ENCODE data around the gene ARMC2. TPM values are rescaled to one million over a fixed set of nuclear protein-coding genes. Genes with fewer than 3 reads are reported as not detected.

Gene ARMC2
- total RNA-seq, 2 donors from 2014 or later = 7.4 to 12.5 TPM

DNA sequence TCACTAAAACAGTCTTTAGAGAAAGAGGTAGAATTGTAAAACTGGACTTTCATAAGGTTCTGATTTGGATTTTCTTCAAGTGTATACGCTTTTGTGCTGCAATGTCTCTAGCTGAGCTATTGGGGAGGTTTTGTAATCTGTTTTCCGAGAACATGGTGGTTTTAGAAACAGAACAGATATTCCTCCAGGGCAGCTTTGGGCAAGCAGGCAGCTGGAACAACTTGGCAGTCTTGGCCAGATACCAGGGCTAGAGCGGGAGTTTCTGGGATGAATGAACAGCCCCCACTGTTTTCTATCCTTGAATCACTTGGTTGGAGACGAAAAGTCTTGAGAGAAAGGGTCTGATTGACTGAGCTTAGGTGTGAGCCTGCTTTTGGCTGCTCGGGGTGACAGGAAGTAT is 17.1 kb upstream of the ARMC2 start:
- intact Hi-C loops (cut with DNase I) = loop anchor here in 1 of 2 donors (10.0 kb wide), 1 partner anchor 46 kb away; no protein-coding TSS in a partner anchor
- DNase-seq (ENCODE audit: low spot score) = no peak

DNA sequence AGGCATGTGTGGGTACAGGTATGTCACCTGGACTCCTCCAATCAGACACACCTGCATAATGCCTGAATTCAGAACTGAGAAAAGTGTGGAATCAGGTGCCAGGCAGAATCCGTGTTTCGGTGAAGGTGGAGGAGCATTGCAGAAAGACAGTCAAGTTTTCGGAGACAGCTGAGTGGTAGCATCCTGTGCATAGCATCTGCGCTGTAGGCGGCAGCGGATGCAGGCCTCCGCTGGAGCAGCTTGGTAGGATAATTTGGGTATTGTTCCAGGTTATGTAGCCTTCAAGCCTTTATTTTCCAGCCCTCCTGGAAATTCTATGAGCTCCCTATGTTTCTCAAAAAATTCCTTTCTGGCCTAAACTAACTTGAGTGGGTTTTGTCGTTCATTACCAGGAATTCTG is 15.5 kb upstream of the ARMC2 start:
- DNase-seq (ENCODE audit: low spot score) = no peak
- intact Hi-C loops (cut with DNase I) = loop anchor here in 1 of 2 donors (10.0 kb wide), 1 partner anchor 48 kb away; no protein-coding TSS in a partner anchor

DNA sequence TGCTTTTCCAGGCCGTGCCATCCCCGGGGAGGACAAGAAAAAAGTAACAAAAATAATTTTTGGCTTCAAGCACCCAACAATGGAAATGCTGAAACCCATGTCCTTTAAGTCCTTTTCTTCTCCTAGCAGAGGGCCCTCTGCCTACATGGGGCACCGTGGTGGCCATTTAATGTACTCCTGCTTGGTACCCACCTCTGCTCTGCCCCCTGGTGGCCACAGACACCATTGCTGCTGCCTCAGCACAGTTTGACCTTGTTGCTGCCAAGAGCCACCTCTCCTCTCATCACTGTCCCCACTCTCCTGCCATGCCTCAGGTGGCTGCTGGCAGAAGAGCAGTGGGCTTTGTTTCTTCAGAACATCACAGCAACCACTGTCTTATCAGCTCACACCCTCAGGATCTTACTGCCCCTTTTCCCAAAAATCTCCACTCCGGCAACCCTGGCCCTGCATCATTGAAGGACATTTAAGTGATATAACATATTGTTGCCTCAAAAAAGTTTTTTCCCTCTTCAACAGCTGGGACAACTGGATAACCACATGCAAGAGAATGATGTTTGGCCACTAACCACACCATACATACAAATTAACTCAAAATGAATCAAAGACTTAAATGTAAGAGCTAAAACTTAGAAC is 12.9 kb upstream of the ARMC2 start:
- intact Hi-C loops (cut with DNase I) = loop anchor here (2.0 to 10.0 kb wide), 4 partner anchors 51 to 293 kb away; no protein-coding TSS in a partner anchor
- peak; percentile 96 for DNase-seq (ENCODE audit: low spot score)

DNA sequence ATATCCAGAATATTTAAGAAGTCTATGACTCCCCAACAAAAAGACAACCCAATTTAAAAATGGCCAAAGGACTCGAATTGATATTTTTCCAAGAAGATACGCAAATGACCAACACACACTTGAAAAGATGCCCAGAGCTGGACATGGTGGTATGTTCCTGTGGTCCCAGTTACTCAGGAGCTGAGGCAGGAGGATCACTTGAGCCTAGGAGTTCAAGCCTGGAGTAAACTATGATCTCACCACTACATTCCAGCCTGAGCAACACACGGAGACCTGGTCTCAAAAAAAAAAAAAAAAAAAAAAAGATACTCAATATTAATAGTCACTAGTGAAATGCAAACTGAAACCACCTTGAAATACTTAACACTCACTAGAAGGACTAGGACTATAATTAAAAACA is 12.2 kb upstream of the ARMC2 start:
- intact Hi-C loops (cut with DNase I) = loop anchor here (5.0 to 10.0 kb wide), 3 partner anchors 51 to 294 kb away; no protein-coding TSS in a partner anchor

DNA sequence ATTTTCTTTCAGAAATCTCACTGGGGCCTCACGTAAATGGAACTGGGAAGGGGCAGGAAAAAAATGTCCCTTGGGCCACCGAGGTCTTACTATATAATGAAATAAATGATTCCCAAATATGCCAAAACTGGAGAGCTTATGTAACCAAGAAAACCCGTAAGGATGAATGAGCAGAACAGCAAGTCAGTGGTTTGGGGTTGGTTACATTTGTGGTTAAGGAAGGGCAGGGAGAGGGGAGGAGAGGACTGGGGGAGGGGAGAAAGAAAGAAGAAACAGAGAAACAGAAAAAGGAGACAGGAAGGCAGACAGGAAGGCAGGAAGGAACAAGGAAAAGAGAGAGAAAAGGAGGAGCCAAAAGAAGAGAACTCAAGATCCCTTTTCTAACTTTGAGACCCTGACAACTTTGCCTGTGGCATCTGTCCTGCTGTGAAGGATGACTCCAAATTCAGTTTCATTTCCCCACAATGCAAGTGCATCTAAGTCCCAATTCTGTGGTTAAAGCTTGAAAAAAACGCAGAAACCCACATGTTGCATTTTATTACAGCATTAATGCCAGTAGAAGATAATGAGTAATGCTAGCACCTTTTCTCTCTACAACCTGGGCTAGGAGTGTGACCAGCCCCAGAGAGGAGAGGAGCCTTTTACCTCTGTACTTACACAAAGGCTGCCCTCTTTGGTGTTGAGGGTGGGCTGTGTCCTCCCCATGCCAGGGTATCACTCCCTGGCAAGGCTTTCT is 10.8 kb upstream of the ARMC2 start:
- intact Hi-C loops (cut with DNase I) = loop anchor here (5.0 to 10.0 kb wide), 3 partner anchors 53 to 295 kb away; no protein-coding TSS in a partner anchor
- DNase-seq (ENCODE audit: low spot score) = no peak

More for the DNA sequence above, 12.2 kb upstream of the ARMC2 start:
- DNase-seq (ENCODE audit: low spot score) = no peak

DNA sequence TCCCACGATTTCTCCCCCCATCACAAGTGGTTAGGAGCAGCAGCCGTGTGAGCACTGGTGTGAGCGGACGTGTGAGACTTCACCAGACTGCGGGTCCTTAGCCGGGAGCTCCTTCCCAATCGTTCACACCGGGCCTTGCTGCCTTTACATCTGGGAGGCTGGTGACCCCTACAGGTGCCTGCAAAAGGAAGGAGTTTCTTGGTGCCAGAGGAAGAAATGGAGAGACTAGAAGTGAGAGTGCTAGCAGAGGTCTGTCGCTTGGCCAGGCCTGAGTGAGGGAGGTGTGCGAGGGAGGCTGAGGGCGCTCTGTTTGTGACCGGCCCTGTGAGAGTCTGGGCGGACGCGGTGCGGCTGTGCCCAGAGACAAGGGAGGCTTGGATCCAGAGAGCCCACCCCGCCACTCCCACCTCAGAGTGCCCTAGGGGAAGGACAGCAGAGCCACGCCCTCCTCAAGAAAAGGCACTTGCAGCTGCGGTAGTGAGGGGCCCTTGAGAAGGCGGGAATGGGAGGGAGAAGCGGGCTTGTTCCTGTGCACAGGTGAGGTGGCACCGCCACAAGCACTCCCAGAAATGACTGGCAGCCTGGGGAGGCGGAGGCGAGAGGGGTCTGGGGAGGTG is 10.0 kb upstream of the ARMC2 start:
- intact Hi-C loops (cut with DNase I) = loop anchor here (5.0 to 10.0 kb wide), 3 partner anchors 53 to 296 kb away; no protein-coding TSS in a partner anchor
- DNase-seq (ENCODE audit: low spot score) = no peak

DNA sequence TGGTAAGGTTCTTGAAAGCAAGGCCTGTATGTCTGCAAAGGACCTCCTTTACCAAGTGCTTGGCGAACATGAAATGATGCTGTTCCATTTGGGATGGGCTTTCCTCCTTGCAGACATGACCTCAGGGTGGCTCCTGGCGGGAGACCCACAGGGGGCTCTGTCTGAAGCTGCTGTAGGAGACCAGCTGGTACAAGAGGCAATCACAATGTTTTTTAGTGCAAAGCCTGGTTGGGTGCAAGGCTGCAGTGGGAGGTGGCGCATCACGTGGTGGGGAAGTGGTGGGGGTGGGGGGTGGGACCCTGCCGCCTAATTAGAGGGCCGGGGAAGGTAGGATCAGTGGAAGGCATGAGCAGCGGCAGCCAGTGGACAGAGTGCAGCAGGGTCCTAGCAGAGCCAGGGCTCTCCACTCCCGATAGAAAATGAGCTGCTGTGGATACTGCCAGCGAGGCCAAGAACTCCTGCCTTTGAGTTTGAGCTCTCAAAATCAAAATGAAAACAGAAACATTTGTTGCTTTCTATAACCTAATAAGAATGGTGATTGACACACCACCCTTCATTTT is 9.1 kb upstream of the ARMC2 start:
- intact Hi-C loops (cut with DNase I) = loop anchor here (5.0 to 10.0 kb wide), 3 partner anchors 54 to 297 kb away; no protein-coding TSS in a partner anchor
- no peak for DNase-seq (ENCODE audit: low spot score)

DNA sequence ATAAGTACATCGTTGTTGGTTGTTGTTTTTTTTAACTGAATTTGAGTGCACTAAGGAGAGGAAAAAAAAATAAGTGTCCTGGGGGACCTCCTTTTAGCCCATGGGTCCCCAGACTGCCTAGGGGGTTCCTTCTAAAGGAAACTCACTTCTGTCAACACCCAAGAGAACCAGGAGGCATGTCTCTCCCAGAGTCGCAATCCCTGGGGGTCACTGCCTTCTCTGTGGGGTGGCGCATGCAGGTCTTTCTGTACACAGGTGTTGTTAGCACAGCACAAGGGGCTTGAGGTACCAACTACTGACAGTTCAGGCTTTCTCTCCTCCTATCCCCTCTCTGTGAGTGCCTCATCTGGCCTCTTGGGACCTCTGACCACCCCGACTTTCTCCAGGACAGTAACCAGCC is 7.3 kb upstream of the ARMC2 start:
- DNase-seq (ENCODE audit: low spot score) = no peak
- intact Hi-C loops (cut with DNase I) = no loop called here

DNA sequence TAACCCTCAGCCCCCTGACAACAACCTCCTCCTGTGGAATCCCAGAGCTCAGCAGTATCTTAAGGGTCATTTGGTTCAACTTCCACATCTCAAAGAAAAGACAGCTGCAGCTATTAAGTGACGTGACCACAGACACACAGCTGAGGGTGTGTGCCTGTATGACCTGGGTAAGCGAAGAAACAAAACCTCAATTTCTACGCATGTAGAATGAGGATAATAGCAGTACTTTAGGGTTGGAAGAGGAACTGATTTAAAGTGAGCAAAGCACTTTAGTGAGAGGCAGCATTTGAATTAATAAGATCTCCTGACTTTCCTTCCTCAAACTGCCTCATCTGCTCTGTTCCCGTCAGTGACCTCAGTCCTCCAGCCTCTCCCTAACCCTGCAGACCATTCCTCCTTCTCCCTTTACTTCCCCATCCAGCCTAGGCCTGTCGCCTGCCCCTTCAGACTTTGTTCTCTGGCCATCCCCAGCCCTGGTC is 6.8 kb upstream of the ARMC2 start:
- DNase-seq (ENCODE audit: low spot score) = no peak
- intact Hi-C loops (cut with DNase I) = no loop called here

DNA sequence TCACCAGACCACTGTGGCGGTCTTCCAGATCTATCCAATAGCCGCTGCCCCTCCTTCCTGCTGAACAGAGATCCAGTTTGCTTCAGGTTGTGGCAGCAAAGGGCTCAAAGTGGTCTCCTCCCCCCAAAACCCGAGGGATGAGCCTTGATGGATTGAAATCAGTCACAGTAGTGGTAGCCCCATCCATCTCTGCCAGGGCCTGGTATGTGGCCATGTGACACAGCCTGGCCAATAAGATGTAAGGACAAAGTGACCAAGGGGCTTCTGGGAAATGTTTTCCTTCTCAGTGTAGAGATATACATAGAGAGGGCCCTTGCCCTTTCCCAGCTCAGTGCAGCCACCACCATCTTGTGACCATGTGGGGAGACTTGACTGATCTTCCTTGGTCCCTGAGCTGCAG is 4.1 kb upstream of the ARMC2 start:
- intact Hi-C loops (cut with DNase I) = no loop called here
- no peak for DNase-seq (ENCODE audit: low spot score)

DNA sequence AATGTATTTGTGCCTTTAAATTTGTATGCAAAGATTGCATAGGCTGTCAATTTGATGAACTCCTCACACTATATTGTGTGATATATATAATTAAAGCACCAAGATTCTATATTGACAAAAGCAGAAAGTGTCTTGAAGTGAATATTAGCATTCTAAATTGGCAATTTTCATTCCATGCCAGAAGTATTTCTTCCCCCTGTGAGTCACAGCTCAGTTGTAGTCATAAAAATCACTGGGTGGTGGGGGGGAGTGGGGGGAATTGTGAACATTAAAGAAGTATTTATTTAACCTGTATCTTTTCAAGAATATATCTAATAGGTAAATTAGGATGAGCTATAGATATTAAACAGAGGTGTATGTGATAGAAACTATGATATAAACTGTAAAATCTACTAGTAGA is 3.1 kb upstream of the ARMC2 start:
- intact Hi-C loops (cut with DNase I) = no loop called here
- no peak for DNase-seq (ENCODE audit: low spot score)

DNA sequence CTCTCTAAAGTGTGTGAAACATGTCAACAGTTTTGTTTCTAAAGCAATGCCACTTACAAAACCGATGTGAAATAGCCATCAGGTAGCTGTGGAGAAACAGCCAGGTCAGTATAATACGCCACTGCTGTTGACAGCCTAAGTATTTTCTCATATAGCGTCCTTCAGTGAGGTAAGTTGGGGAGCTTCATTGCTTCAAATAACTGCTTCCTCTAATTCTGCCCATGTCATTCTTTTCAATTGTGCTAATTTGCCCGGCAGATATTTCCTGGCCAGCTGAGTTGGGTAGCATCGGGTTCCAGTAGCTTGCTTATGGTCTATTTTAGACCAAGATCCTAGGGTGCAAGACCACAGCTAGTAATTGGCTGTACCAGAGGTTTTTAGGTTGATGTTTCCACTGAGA is 2.1 kb upstream of the ARMC2 start:
- DNase-seq (ENCODE audit: low spot score) = no peak
- intact Hi-C loops (cut with DNase I) = no loop called here

DNA sequence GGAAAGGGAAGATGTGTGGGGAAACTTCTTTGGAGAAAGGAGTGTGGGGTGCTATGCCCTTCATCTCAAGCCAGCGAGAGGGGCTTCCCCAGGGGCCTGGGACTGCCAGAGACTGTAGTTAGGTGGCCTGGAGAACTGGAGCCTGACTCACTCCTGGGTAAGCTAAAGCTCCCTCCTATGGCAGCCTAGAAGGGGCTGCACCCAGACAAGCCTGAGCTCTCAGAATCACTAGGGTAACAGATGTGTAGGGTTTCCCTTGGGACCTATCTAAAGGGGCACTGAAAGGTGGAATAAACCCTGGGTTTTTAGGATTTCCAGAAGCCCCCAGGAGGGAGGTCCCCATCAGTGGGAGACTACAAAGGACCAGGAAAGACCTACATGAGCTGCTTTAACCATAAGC is 1.6 kb upstream of the ARMC2 start:
- intact Hi-C loops (cut with DNase I) = no loop called here

DNA sequence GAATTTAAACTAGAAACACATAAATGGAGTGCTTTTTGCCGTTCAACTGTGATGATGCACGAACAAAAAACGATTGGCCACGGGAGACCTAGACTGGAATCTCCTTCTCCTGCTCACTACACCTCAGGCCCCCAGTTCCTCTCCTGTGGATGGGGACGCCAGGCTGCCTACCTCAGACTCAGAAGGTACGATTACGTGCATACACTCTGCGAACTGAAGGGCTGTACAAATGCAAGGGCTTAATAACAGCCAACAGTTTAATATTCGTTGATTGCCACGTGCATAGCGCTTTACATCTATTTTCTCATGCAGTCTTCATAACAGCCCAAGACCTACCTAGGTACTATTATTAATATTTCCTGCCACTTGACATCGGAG is 495 bp upstream of the ARMC2 start:
- DNase-seq (ENCODE audit: low spot score) = no peak
- intact Hi-C loops (cut with DNase I) = no loop called here

More for the DNA sequence above, 1.6 kb upstream of the ARMC2 start:
- no peak for DNase-seq (ENCODE audit: low spot score)

DNA sequence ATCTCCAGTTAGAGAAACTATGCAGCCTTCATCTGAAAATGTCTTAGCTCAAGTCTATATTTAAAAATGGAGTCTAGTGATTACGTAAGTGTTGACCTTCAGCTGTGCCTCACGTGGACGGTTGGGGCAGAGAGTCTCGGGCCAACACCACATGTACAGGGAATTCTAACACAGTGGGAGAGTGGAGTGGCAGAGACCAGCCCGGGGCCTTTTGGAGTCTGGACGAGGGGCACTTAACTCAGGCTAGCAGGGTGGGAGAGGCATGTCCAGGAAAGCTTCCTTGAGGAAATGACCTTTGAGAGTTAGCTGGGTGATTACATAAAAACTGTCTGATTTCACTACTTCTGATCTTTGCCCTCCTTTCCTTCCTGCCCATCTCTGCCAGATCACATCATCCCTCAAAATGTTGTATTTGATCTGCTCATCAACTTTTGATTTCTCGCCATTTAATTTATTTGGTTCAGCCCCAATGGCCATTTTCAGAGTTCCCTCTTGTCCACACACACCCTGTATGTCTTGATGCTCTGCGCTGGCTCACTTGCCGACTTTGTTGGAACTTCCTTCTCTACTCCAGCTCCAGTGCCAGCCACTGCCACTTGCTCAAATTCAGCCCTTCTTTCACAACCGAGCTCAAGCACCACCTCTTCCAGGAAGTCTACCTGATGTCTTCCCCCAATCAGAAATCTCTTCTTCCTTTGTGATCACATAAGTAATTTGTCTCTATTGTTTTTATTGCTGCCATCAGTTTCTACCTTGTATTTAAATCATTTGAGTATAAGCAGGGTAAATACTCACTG is 2.6 kb downstream of the ARMC2 start:
- intact Hi-C loops (cut with DNase I) = no loop called here
- no peak for DNase-seq (ENCODE audit: low spot score)

DNA sequence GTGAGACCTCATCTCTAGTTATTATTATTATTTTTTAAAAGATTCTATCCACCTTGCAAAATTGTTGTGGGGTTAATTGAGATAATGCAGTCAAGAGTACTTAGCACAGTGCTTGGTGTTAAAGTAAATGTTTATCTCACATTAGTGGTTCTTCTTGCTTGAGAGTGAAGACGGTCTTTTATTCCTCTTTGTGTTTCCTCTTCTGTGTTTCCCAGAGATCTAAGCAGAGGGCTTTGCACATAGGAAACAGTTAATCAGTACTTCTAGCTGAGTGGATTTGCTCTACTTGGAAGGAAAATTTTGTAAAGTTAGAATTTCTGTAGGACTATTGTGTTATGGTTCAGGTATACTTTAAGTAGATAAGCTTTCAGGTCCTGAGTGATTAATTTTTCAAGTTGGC is 3.5 kb downstream of the ARMC2 start:
- intact Hi-C loops (cut with DNase I) = no loop called here
- no peak for DNase-seq (ENCODE audit: low spot score)

DNA sequence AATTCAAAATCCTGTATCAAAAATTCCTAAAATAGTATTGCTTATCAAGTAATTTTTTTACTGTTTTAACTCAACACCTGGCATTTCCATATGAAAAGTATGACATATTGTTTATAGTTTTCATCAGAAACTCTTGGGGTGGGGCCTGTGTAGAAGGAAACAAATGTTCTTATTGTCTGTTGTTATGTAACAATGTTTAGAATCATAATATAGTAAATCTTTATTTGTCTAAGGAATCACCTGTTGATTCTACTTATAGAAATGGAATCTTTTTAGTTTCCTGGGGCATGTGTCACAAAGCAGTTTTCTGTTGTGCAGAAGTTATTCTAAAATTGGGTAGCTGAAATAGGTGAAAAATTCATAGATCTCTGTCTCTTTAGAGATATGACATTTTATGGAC is 4.9 kb downstream of the ARMC2 start:
- no peak for DNase-seq (ENCODE audit: low spot score)
- intact Hi-C loops (cut with DNase I) = no loop called here

DNA sequence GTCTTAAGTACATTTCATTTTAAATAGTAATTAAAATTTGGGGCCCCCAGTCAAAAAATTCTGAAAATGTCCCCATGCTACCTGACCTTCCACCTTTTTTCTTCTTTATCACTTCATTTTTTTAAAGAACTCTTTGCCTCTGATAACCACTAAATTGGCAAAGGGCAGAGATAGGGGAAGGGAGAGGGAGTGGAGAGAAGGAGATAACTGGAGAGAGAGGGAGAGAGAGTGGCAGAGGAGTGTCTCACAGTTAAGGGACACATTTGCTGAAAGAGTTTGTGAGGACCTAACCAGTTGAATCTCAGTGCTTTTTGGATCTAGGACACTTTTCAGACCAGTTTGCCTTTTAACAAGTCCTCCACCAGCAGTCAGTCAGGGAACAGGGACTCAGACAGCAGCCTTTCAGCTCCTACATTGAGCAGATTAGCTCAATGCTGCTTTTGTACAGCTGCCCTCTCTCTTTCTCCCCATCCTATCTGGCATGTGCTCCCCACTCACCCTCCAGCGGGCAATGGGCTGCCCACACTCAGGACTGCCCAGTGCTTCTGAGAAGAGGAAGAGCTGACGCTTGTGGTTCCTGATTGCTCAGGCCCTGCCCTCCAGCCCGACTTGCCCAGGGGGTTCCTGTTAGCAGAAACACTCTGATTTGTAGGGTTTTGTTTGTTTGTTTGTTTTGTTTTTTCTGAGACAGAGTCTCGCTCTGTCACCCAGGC is 14.4 kb downstream of the ARMC2 start:
- peak; percentile 85 for DNase-seq (ENCODE audit: low spot score)
- intact Hi-C loops (cut with DNase I) = no loop called here
